Gastrocnemius medialis (tissue), 4 donors: ENCODE data around the gene AKIP1. TPM values are rescaled to one million over a fixed set of nuclear protein-coding genes. Genes with fewer than 3 reads are reported as not detected.

Experiments
- ATAC-seq, 2 donors: fragments of 150-250 bp; one replicate each; pipeline ENCODE4 v1.9.1; 2016
- DNase-seq, 2 donors: peaks; one replicate each; pipeline ENCODE4 v3.0.0-alpha.2; 2019
- H3K27ac ChIP-seq, 4 donors: fragments of 200-600 bp; sonication (generic); 1 replicate in 1 of 4; 2 replicates in 3 of 4; pipeline ENCODE4 v1.5.1; 2016 to 2018; ENCODE audit warnings: mild to moderate bottlenecking in 2 of 4, moderate library complexity in 1 of 4
- H3K27me3 ChIP-seq, 3 donors: fragments of 200-600 bp; sonication (generic) in 2 of 3; 1 replicate in 1 of 3; 2 replicates in 2 of 3; pipeline versions ENCODE4 v1.5.1 to v1.6.0; 2016 to 2019; ENCODE audit warnings: mild to moderate bottlenecking in 1 of 3, moderate library complexity in 1 of 3
- H3K36me3 ChIP-seq, 2 donors: fragments of 200-600 bp; sonication (generic) in 1 of 2; one replicate each; pipeline ENCODE4 v1.5.1; 2017 to 2018
- H3K4me1 ChIP-seq, 2 donors: fragments of 200-600 bp; sonication (generic) in 1 of 2; one replicate each; pipeline ENCODE4 v1.5.1; 2016 to 2017; ENCODE audit warnings: mild to moderate bottlenecking in 2 of 2
- H3K4me3 ChIP-seq, 4 donors: fragments of 200-600 bp; sonication (generic) in 3 of 4; 1 replicate in 1 of 4; 2 replicates in 3 of 4; pipeline ENCODE4 v1.5.1; 2016 to 2019; ENCODE audit warnings: mild to moderate bottlenecking in 2 of 4
- H3K9me3 ChIP-seq, 3 donors: fragments of 200-600 bp; sonication (generic) in 2 of 3; 1 replicate in 1 of 3; 2 replicates in 2 of 3; pipeline ENCODE4 v1.5.1; 2016 to 2019
- POLR2A ChIP-seq, 2 donors: fragments of 450-650 bp; IDR thresholded peaks; one replicate each; pipeline ENCODE4 v1.6.1; 2017; ENCODE audit warnings: antibody characterized with exemption in 2 of 2, mild to moderate bottlenecking in 2 of 2, moderate library complexity in 2 of 2
- in situ Hi-C, 4 donors: fragments of 200-750 bp; cut with MboI; loops; one replicate each; pipeline versions ENCODE4 v1.15.0 to v1.8.0; 2017; ENCODE audit warnings: low sequenced_read_pairs in 4 of 4
- intact Hi-C: fragments of 100-400 bp; cut with DNase I; formaldehyde crosslinking; loops from one replicate; pipeline ENCODE4 v1.15.1; 2023; ENCODE audit warnings: low total_unique reads
- total RNA-seq, 4 donors: library from RNA; depleted of rRNA; stranded (reverse); fragments of >200 nt; gene quantifications; one replicate each; pipeline versions ENCODE4 v1.1.0 to v1.2.3, GENCODE V29; 2016
- TF ChIP-seq, protein P1 (sequence below), 5 experiments: fragments of 450-650 bp in 3 of 5; fragments of 200-600 bp in 2 of 5; sonication (generic) in 2 of 5; IDR thresholded peaks in 4 of 5; conservative IDR thresholded peaks in 1 of 5; 1 replicate in 4 of 5; 2 replicates in 1 of 5; pipeline ENCODE4 v1.5.1; 2016 to 2019; ENCODE audit warnings: antibody characterized with exemption in 5 of 5, mild to moderate bottlenecking in 3 of 5, moderate library complexity in 3 of 5

The AKIP1 gene
- total RNA-seq, 4 donors from 2014 or later = 13.8 to 33.5 (median 25.0) TPM

- no peaks in the 10 kb centered on the region for H3K27me3 ChIP-seq
- ATAC-seq (no peak), DNase-seq (no peak)
- H3K4me3 ChIP-seq = no peak overlapping the region
- H3K9me3 ChIP-seq = no peaks in the 10 kb centered on the region
- H3K27ac ChIP-seq = no peak overlapping the region
- in situ Hi-C loops (loop anchor here in 1 of 4 donors (25.0 kb wide), 1 partner anchor 235 kb away; the partner anchor contains the start of genes RPL27A and TRIM66), intact Hi-C loops (no loop called here)
- no peaks in the 10 kb centered on the region for H3K4me1 ChIP-seq
- peaks cover 0 to 54% of the 10 kb centered on the region in 2 donors for H3K36me3 ChIP-seq
- no peak for TF ChIP-seq POLR2A (IDR thresholded peaks at IDR 0.05)
- TF ChIP-seq, protein P1, sequence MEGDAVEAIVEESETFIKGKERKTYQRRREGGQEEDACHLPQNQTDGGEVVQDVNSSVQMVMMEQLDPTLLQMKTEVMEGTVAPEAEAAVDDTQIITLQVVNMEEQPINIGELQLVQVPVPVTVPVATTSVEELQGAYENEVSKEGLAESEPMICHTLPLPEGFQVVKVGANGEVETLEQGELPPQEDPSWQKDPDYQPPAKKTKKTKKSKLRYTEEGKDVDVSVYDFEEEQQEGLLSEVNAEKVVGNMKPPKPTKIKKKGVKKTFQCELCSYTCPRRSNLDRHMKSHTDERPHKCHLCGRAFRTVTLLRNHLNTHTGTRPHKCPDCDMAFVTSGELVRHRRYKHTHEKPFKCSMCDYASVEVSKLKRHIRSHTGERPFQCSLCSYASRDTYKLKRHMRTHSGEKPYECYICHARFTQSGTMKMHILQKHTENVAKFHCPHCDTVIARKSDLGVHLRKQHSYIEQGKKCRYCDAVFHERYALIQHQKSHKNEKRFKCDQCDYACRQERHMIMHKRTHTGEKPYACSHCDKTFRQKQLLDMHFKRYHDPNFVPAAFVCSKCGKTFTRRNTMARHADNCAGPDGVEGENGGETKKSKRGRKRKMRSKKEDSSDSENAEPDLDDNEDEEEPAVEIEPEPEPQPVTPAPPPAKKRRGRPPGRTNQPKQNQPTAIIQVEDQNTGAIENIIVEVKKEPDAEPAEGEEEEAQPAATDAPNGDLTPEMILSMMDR (IDR thresholded peaks at IDR 0.05 in 4 of 5, conservative IDR thresholded peaks at IDR 0.05 in 1 of 5) = no peak
These were observed 11.7 kb downstream of the AKIP1 start for GRCh38 chr11:8922691-8923090.

DNA sequence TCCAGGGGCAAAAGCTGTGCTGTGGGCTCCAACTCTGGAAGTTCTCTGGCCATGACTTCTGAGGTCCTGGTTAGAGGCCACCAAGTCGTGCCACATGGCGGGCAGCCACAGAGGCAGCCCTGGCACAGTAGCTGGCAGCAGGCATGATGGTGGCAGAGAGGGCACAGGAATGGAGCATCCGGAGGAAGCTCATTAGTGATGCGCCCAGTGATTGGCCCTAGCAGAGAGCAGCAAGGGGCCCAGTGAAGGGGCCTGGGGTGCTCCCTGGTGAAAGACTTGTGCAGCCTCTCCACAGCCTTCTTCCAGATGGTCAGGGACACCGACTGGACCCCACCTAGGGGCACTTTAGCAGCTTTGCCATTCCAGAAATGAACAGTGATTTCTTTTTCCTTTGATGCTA is 14.7 kb downstream of the AKIP1 start:
- Histone ChIP-seq H3K4me1 (no peaks in the 10 kb centered on the region), H3K27me3 (no peaks in the 10 kb centered on the region), H3K36me3 (peaks cover 0 to 35% of the 10 kb centered on the region in 2 donors), H3K9me3 (no peaks in the 10 kb centered on the region), H3K27ac (no peak overlapping the region), H3K4me3 (no peak overlapping the region)
- DNase-seq = no peak
- intact Hi-C loops (no loop called here), in situ Hi-C loops (no loop called here)
- TF ChIP-seq, protein P1 (IDR thresholded peaks at IDR 0.05 in 4 of 5, conservative IDR thresholded peaks at IDR 0.05 in 1 of 5) = no peak
- no peak for TF ChIP-seq POLR2A (IDR thresholded peaks at IDR 0.05)
- ATAC-seq = no peak

DNA sequence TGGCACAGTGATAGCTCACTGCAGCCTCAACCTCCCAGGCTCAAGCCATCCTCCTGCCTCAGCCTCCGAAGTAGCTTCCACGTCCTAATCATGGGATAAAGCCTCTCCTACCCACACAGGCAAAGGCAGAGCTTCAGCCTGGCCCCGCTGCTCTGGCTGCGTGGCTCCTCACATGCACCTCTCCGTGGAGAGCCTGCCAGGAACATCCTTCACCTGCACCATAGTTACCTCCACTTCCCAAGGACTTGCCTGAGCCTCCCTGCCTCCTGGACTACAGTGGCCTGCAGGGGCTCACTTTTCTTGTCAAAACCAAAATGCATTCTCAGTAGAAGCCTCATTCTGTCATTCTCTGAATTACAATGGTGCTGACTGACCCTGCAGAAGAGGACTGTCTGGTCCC is 15.2 kb downstream of the AKIP1 start:
- in situ Hi-C loops (no loop called here), intact Hi-C loops (no loop called here)
- DNase-seq = no peak

GRCh38 chr11:8927233-8927632 is 16.2 kb downstream of the AKIP1 start:
- Histone ChIP-seq H3K27ac (no peak overlapping the region), H3K27me3 (no peaks in the 10 kb centered on the region), H3K4me3 (no peak overlapping the region), H3K4me1 (no peaks in the 10 kb centered on the region), H3K36me3 (peaks cover 0 to 21% of the 10 kb centered on the region in 2 donors), H3K9me3 (no peaks in the 10 kb centered on the region)
- DNase-seq (no peak), ATAC-seq (no peak)
- TF ChIP-seq POLR2A (IDR thresholded peaks at IDR 0.05) = no peak
- TF ChIP-seq, protein P1 (IDR thresholded peaks at IDR 0.05 in 4 of 5, conservative IDR thresholded peaks at IDR 0.05 in 1 of 5) = no peak
- intact Hi-C loops = no loop called here
- in situ Hi-C loops = no loop called here

More for the DNA sequence above, 15.2 kb downstream of the AKIP1 start:
- H3K36me3 ChIP-seq = peaks cover 0 to 30% of the 10 kb centered on the region in 2 donors
- no peaks in the 10 kb centered on the region for H3K27me3 ChIP-seq
- no peaks in the 10 kb centered on the region for H3K4me1 ChIP-seq
- no peak overlapping the region for H3K4me3 ChIP-seq
- H3K27ac ChIP-seq = no peak overlapping the region
- no peaks in the 10 kb centered on the region for H3K9me3 ChIP-seq
- ATAC-seq = no peak
- TF ChIP-seq, protein P1 (IDR thresholded peaks at IDR 0.05 in 4 of 5, conservative IDR thresholded peaks at IDR 0.05 in 1 of 5) = no peak
- TF ChIP-seq POLR2A (IDR thresholded peaks at IDR 0.05) = no peak

- H3K4me3 ChIP-seq = no peak overlapping the region
- in situ Hi-C loops = no loop called here
- ATAC-seq (no peak), DNase-seq (no peak)
- no peak overlapping the region for H3K27ac ChIP-seq
- no peaks in the 10 kb centered on the region for H3K9me3 ChIP-seq
- peaks cover 0 to 12% of the 10 kb centered on the region in 2 donors for H3K36me3 ChIP-seq
- no peaks in the 10 kb centered on the region for H3K27me3 ChIP-seq
- TF ChIP-seq POLR2A (IDR thresholded peaks at IDR 0.05) = no peak
- TF ChIP-seq, protein P1 (IDR thresholded peaks at IDR 0.05 in 4 of 5, conservative IDR thresholded peaks at IDR 0.05 in 1 of 5) = no peak
- no peaks in the 10 kb centered on the region for H3K4me1 ChIP-seq
- intact Hi-C loops = no loop called here
These were observed 17.2 kb downstream of the AKIP1 start for GRCh38 chr11:8928205-8928604.
